ENCODE results near the gene EXOC6B. TPM values are rescaled to one million over a fixed set of nuclear protein-coding genes. Genes with fewer than 3 reads are reported as not detected.
A peak's percentile ranks its signal among the peaks of the same experiment; 100 is the strongest.

EXOC6B gene
- total and polyA plus RNA-seq, 8 donors = 2.4 to 19.2 (median 11.3) TPM

GRCh38 chr2:72415241-72415661 is 410.6 kb downstream of the EXOC6B start:
- no peaks in the 10 kb centered on the region for H3K27me3 ChIP-seq

GRCh38 chr2:72414137-72414760 is 411.6 kb downstream of the EXOC6B start:
- DNase-seq = no peak
- Histone ChIP-seq H3K27ac (no peak overlapping the region), H3K4me1 (no peaks in the 10 kb centered on the region), H3K36me3 (no peaks in the 10 kb centered on the region), H3K9me3 (no peaks in the 10 kb centered on the region), H3K4me3 (no peak overlapping the region), H3K27me3 (no peaks in the 10 kb centered on the region)
- no peak for FAIRE-seq
- no peak for TF ChIP-seq CTCF (IDR thresholded peaks at IDR 0.05)
- intact Hi-C loops (cut with DNase I) = no loop called here
- ATAC-seq = peak in 1 of 4 donors; percentile 29
- WGBS, 2 donors = 48 to 50% methylated on average over 2 of the region's 2 CpGs

More at GRCh38 chr2:72415241-72415661, 410.6 kb downstream of the EXOC6B start:
- DNase-seq = no peak
- no peak for FAIRE-seq
- WGBS, 2 donors = 92 to 93% methylated on average over 2 of the region's 2 CpGs
- Histone ChIP-seq H3K4me1 (no peaks in the 10 kb centered on the region), H3K4me3 (no peak overlapping the region), H3K27ac (no peak overlapping the region), H3K9me3 (no peaks in the 10 kb centered on the region), H3K36me3 (no peaks in the 10 kb centered on the region)
- no peak for TF ChIP-seq CTCF (IDR thresholded peaks at IDR 0.05)
- intact Hi-C loops (cut with DNase I) = no loop called here
- ATAC-seq = no peak

- Histone ChIP-seq H3K4me1 (no peaks in the 10 kb centered on the region), H3K4me3 (no peak overlapping the region), H3K27ac (no peak overlapping the region), H3K27me3 (no peaks in the 10 kb centered on the region), H3K36me3 (no peaks in the 10 kb centered on the region), H3K9me3 (no peaks in the 10 kb centered on the region)
- FAIRE-seq (no peak), DNase-seq (no peak), ATAC-seq (no peak)
- no peak for TF ChIP-seq CTCF (IDR thresholded peaks at IDR 0.05)
- intact Hi-C loops (cut with DNase I) = no loop called here
- WGBS, 2 donors = 88 to 94% methylated on average over 1 of the region's 1 CpG
These were observed 412.1 kb downstream of the EXOC6B start for GRCh38 chr2:72413716-72414115.

GRCh38 chr2:72412214-72412613 is 413.6 kb downstream of the EXOC6B start:
- H3K9me3 ChIP-seq = no peaks in the 10 kb centered on the region
- no peaks in the 10 kb centered on the region for H3K27me3 ChIP-seq
- no peaks in the 10 kb centered on the region for H3K4me1 ChIP-seq
- H3K27ac ChIP-seq = no peak overlapping the region
- 68 to 74% methylated on average over 1 of the region's 1 CpG for WGBS, 2 donors
- H3K4me3 ChIP-seq = no peak overlapping the region
- ATAC-seq (no peak), FAIRE-seq (no peak), DNase-seq (no peak)
- H3K36me3 ChIP-seq = no peaks in the 10 kb centered on the region
- no peak for TF ChIP-seq CTCF (IDR thresholded peaks at IDR 0.05)
- intact Hi-C loops (cut with DNase I) = no loop called here

GRCh38 chr2:72399879-72400278 is 426.0 kb downstream of the EXOC6B start:
- TF ChIP-seq CTCF (IDR thresholded peaks at IDR 0.05) = no peak
- intact Hi-C loops (cut with DNase I) = no loop called here
- ATAC-seq = no peak
- H3K27ac ChIP-seq = no peak overlapping the region
- no peak overlapping the region for H3K4me3 ChIP-seq
- H3K4me1 ChIP-seq = peaks cover 0 to 3% (median 0%) of the 10 kb centered on the region in 3 donors
- H3K27me3 ChIP-seq = no peaks in the 10 kb centered on the region
- H3K9me3 ChIP-seq = peaks cover 0 to 6% (median 0%) of the 10 kb centered on the region in 4 donors
- FAIRE-seq = no peak
- H3K36me3 ChIP-seq = no peaks in the 10 kb centered on the region
- DNase-seq = no peak

Data from pancreas (tissue), 10 donors.